Peyer's patch (tissue), 4 donors: Measurements from ENCODE around the gene OLFM1. TPM values are rescaled to one million over a fixed set of nuclear protein-coding genes. Genes with fewer than 3 reads are reported as not detected.

Experiments
- DNase-seq, 3 donors: peaks; one replicate each; pipeline ENCODE4 v3.0.0-alpha.2; 2017 to 2019
- H3K27ac ChIP-seq, 4 donors: fragments of 200-600 bp; sonication (generic); one replicate each; pipeline ENCODE4 v1.5.1; 2016 to 2019
- H3K27me3 ChIP-seq, 2 donors: fragments of 200-600 bp; sonication (generic); one replicate each; pipeline ENCODE4 v1.5.1; 2019
- H3K36me3 ChIP-seq, 3 donors: fragments of 200-600 bp; sonication (generic); one replicate each; pipeline ENCODE4 v1.5.1; 2016 to 2019
- H3K4me1 ChIP-seq, 4 donors: fragments of 200-600 bp; sonication (generic); one replicate each; pipeline ENCODE4 v1.5.1; 2016 to 2019
- H3K4me3 ChIP-seq, 4 donors: fragments of 200-600 bp; sonication (generic); 1 replicate in 3 of 4; 2 replicates in 1 of 4; pipeline ENCODE4 v1.5.1; 2016 to 2019; ENCODE audit warnings: mild to moderate bottlenecking in 1 of 4
- H3K9me3 ChIP-seq, 4 donors: fragments of 200-600 bp; sonication (generic); one replicate each; pipeline ENCODE4 v1.5.1; 2016 to 2019; ENCODE audit warnings: mild to moderate bottlenecking in 1 of 4
- POLR2A ChIP-seq, 2 donors: fragments of 450-650 bp; IDR thresholded peaks; one replicate each; pipeline ENCODE4 v1.5.1; 2017; ENCODE audit warnings: antibody characterized with exemption in 2 of 2, mild to moderate bottlenecking in 2 of 2, moderate library complexity in 2 of 2
- total RNA-seq, 4 donors: library from RNA; depleted of rRNA; stranded (reverse); fragments of >200 nt; gene quantifications; one replicate each; pipeline ENCODE4 v1.1.0, GENCODE V29; 2016
- TF ChIP-seq, protein P1 (sequence below), 6 experiments: fragments of 450-650 bp in 4 of 6; fragments of 200-600 bp in 2 of 6; sonication (generic) in 1 of 6; IDR thresholded peaks; one replicate each; pipeline ENCODE4 v1.5.1; 2017 to 2019; ENCODE audit warnings: antibody characterized with exemption in 6 of 6, mild to moderate bottlenecking in 3 of 6, moderate library complexity in 1 of 6

The OLFM1 gene
- total RNA-seq, 4 donors from 2014 or later = 2.5 to 5.8 (median 4.9) TPM

DNA sequence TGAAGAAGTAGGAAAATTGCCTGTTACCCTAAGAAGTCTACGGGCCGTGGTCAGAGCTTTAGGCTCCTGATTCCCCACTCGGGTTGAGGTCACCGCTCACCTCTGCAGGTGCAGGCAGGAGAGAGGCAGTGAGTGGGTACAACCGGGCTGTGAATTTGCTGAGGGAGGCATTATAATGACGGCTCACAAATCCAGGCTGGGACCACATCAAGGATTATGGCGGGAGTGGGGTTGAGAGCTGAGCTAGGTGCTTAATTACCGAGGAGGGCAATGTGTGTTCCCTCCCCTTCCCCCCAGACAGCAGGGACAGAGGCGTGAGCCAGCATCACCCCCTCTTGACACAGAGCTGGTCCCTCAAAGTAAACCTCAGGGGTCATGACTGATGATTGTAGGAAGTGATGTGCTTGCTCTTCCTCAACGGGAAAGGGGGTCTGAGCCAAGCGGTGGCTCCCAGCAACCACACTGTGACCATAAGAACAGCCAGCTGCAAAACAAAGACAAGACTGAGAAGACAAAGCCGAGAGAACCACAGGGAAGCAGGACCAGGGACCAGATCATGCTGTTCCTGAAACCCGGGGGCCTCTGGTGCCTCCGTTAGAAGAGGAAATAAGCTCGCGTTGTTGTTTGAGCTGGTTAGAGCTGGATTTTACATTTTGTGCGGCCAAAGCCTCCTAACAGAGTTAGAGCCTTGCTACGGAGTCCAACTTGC lies 77.7 kb downstream of the OLFM1 start:
- Histone ChIP-seq H3K27ac (no peak overlapping the region), H3K36me3 (no peaks in the 10 kb centered on the region), H3K27me3 (no peaks in the 10 kb centered on the region), H3K4me3 (no peak overlapping the region), H3K9me3 (no peaks in the 10 kb centered on the region), H3K4me1 (no peaks in the 10 kb centered on the region)
- TF ChIP-seq, protein P1, sequence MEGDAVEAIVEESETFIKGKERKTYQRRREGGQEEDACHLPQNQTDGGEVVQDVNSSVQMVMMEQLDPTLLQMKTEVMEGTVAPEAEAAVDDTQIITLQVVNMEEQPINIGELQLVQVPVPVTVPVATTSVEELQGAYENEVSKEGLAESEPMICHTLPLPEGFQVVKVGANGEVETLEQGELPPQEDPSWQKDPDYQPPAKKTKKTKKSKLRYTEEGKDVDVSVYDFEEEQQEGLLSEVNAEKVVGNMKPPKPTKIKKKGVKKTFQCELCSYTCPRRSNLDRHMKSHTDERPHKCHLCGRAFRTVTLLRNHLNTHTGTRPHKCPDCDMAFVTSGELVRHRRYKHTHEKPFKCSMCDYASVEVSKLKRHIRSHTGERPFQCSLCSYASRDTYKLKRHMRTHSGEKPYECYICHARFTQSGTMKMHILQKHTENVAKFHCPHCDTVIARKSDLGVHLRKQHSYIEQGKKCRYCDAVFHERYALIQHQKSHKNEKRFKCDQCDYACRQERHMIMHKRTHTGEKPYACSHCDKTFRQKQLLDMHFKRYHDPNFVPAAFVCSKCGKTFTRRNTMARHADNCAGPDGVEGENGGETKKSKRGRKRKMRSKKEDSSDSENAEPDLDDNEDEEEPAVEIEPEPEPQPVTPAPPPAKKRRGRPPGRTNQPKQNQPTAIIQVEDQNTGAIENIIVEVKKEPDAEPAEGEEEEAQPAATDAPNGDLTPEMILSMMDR (IDR thresholded peaks at IDR 0.05) = no peak
- no peak for TF ChIP-seq POLR2A (IDR thresholded peaks at IDR 0.05)
- DNase-seq = no peak

DNA sequence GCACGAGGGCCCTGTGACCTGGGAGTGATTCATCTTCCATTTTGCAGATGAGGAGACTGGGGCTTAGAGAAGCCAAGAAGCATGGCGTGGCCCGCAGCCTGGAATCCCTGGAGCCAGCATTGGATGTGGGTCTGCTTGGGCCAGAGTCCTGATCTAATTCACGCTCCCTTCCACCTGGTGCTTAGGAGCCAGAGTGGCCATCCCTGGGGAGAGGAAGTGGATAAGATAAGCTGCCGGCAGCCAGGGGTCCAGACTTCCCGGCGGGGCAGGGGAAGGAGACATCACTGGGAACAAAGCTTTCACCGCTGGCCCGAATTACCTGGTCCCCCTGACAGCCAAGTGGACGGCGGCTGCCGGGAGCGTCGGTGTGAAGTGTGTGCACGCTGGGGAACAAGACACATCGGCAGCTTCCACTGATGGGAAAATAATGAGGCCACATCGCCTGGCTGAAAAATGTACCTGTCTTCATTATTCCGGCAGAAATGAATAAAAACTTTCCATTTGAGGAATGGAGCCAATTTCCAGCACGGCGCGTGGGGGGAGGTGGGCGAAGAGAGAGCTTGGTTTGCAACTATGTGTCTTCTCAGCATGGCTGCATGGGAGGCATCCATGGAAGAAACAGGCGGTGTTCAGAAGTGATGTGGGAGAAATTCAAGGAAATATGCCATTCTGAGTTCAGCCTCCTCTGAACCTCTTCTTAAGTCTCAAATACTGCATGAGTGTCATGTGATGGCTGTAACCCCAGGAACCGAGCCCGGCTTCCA lies 78.5 kb downstream of the OLFM1 start:
- Histone ChIP-seq H3K9me3 (no peaks in the 10 kb centered on the region), H3K36me3 (no peaks in the 10 kb centered on the region), H3K4me1 (no peaks in the 10 kb centered on the region), H3K4me3 (no peak overlapping the region), H3K27ac (no peak overlapping the region), H3K27me3 (no peaks in the 10 kb centered on the region)
- no peak for TF ChIP-seq POLR2A (IDR thresholded peaks at IDR 0.05)
- TF ChIP-seq, protein P1 (IDR thresholded peaks at IDR 0.05) = no peak
- DNase-seq = no peak

DNA sequence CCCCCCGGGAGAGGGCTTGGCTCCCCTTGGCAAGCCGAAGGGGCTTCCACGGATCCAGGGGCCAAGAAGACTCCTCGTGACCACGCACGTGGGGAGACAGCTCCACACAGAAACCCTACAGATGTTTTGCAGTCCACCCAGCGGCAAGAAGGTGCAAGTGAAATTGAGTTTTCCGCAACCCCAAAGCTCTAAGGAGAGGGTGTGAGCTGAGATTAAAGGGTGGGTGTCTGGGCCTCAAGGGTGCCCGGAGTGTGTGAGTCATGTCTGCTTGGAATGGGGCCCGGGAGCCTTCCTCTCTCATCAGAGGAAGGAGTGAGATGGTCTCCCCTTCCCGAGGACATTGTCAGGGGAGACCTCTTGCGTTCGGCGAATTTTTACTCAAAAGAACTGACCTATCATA lies 79.1 kb downstream of the OLFM1 start:
- Histone ChIP-seq H3K4me1 (no peaks in the 10 kb centered on the region), H3K36me3 (no peaks in the 10 kb centered on the region), H3K4me3 (no peak overlapping the region), H3K9me3 (no peaks in the 10 kb centered on the region), H3K27ac (no peak overlapping the region), H3K27me3 (no peaks in the 10 kb centered on the region)
- no peak for DNase-seq
- TF ChIP-seq, protein P1 (IDR thresholded peaks at IDR 0.05) = no peak
- TF ChIP-seq POLR2A (IDR thresholded peaks at IDR 0.05) = no peak

DNA sequence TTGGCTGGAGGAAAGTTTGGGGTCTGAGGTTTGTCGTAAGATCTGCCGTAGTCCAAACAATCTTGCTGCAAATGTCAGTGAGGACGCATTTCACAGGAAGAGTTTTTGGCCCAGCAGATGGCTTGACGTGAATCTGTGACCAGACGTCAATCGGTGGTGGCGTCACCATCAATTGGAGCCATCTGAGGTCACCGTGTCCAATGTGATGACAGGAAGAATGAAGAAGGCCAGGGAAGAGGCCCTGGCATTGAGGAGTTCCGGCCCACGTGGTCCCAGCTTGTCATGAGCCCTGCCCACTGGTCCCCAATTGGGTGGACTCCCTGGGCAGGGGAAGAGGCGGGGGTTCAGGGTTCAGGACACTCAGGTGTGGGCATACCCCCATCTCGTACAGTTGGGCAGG lies 79.9 kb downstream of the OLFM1 start:
- Histone ChIP-seq H3K27ac (no peak overlapping the region), H3K4me3 (no peak overlapping the region), H3K27me3 (no peaks in the 10 kb centered on the region), H3K9me3 (no peaks in the 10 kb centered on the region), H3K4me1 (no peaks in the 10 kb centered on the region), H3K36me3 (no peaks in the 10 kb centered on the region)
- DNase-seq = no peak
- no peak for TF ChIP-seq POLR2A (IDR thresholded peaks at IDR 0.05)
- TF ChIP-seq, protein P1 (IDR thresholded peaks at IDR 0.05) = no peak

DNA sequence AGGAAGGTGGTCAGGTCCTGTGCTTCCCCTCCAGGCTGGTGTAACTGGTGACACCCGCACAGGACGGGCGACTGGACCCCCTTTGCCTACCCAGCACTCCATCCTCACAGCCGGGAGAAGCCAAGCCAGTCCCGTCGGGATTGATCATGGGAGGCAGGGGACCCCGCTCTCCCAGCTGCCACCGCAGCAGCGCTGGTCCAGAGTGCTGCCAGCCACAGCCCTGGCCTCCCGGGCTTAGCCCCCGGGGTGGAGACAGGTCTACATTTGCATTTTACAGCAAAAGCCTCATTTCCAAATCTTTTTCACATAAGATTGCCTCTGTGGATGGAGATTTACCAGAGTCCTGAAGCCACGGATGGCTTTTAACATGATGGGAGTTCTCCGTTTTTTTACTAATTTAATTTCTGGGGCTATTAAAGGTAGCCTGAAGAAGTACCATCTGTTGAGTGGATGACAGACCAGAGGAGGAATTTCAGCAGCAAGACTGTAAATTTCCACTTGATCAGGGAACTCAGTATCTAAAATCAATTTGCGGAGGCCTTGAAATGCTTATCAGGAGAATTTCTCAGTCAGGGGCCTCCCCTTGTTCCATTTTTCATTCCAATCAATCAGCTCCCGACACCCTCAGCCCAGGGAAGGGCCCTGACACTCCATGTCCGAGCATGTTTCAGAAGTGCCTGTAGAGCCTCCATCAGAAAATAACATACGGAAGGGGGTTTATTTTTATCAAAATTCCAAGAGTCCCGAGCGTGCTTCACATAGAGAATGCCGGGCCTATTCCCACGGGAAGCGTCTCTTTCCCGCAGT lies 80.6 kb downstream of the OLFM1 start:
- Histone ChIP-seq H3K27ac (no peak overlapping the region), H3K27me3 (no peaks in the 10 kb centered on the region), H3K4me1 (no peaks in the 10 kb centered on the region)

More for the DNA sequence above, 80.6 kb downstream of the OLFM1 start:
- Histone ChIP-seq H3K36me3 (no peaks in the 10 kb centered on the region), H3K9me3 (no peaks in the 10 kb centered on the region), H3K4me3 (no peak overlapping the region)
- DNase-seq = no peak
- no peak for TF ChIP-seq POLR2A (IDR thresholded peaks at IDR 0.05)
- TF ChIP-seq, protein P1 (IDR thresholded peaks at IDR 0.05) = no peak
